GM21723 (cell line): ENCODE measurements around the gene TMEM238L.

ENCODE experiments used
- ATAC-seq: cut with Tn5 transposase; IDR thresholded peaks from one replicate; pipeline ENCODE4 v1.9.1; 2021; ENCODE audit warnings: mild to moderate bottlenecking, moderate library complexity; ENCODE audit not compliant: unreplicated experiment

The TMEM238L gene

DNA sequence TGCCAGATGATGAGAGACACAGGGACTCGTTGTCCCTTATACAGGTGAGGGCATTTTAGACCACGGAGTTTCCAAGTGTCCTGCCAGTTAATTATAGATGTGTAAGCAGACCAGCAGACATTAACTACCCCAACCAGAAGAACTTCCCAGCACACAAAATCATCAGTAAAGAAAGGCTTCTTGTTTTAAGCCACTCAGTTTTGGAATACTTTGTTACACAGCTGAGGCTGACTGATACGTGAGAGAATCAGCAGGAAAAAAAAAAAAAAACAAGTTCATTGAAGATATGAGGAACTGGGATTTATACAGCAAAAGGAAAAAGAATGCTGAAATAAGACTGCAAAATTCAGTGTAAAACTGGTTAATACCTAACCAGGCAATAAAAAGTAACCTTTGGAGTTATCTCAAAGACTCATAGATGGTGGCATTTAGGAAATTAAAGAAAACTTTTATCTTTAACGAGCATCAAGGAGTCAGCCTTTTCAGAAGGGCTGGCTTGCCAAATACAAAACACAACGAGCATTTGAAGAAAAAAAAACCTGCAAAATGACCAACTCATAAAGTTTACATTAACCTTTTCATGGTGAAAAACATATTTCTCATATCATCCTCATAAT, 28.1 kb downstream of the TMEM238L start:
- no peak for ATAC-seq

DNA sequence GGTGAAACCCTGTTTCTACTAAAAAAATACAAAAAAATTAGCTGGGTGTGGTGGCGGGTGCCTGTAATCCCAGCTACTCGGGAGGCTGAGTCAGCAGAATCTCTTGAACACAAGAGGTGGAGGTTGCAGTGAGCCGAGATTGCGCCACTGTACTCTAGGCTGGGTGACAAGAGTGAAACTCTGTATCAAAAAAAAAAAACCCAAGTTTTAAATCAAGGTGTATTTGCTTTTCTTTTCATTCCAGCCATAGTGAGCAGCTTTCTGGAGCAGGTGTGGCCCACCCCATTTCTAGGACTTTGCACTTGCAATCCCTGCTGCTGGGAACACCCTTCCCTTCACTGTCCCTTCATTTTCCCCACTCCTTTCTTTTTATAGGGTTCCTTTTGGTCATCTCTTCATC, 28.8 kb downstream of the TMEM238L start:
- ATAC-seq = no peak

DNA sequence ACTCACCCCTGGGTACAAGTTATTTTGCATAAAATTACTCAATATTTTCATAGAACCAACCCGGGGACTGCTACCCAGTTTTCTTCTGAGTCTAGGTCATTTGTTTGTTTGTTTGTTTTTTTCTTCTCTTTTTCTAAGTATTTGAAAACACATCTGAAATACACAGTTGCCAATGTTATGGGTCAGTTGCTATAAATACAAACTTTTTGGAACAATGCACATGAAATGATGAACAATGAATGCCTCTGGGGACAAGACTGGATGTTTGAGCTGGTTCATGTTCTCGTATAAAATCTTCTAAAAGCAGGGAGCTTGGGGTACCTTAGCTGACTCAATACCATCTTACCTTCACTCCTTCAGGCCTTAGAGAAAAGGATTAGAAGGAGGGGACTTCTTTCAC, 30.5 kb downstream of the TMEM238L start:
- no peak for ATAC-seq

DNA sequence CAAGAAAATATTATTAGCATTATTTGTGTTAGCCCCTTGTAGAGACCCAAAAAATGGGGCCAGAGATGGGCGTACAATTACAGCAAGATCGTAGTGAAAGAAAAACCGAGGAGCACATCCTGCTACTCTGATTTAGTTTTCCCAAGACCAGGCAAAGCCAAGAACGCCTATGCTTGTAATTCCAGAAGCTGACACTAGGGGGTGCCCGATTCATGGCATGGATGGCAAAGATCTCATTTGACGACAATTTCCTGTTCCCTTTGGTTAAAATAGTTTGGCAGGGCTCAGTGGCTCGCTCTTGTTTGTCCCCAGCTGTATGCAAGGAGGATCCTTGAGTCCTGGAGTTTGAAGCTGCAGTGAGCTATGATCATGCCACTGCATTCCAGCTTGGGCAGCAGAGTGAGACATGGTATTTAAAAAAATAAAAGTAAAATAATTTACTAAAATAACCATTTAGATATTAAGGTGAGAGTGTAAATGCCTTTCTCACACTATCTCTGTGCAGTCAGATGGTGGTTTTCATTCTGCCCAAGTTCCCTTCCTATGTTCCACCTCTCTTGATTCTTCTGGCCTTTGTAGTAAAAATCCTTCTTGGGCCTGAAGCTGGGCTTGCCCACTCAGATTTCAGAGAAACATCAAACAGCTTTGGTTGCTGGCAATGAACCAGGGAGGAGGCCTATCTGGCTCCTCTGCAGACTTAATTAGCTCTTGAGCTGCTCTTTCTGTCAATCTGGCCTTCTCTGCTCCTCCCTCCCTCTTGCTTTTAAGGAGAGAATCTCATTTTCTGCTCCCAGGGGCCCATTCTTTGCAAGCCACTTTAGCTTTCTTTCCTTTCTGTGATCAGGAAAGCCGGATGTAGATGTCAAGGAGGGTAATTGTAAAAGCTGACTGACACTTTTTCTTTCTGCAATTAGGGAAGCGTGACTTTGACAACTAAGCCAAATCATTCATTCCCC, 31.2 kb downstream of the TMEM238L start:
- ATAC-seq = no peak

DNA sequence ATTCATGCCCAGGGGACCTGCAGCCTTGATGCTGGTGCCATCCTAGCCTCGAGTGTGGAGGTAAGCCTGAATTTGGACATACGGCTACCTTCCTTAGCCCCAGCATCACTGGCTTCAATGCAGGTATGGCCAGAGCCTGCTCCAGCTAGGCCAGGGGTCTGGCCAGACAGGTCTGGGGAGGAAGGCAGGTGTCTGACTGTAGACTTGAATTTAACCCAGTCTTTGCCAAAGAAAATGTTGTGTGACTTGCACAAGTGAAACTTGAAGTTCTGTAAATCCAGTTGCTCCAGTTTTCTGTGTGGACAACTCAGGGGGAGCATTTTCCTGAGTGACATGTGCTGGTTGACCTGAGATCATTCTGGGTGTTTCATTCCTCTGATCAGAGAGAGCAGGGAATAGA, 32.8 kb downstream of the TMEM238L start:
- no peak for ATAC-seq

DNA sequence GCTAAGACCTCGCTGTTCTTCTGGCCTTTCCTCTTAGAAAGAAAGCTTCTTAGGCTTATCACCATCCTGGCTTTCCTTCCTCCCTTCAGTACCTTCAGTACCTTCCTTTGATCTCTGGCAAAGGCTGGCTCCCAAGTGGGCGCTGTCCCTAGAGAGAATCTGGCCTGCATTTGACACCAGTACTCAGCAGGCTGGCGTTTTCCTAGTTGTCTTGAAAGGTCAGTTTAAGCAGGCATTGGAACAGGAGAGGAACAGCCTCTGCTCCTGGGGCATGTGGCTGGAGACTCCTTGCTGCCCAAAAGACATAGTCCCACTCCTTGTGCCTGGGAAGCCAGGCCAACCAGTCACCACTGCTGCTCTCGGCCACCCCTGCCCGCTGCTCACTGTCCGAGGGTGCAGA, 34.1 kb downstream of the TMEM238L start:
- no peak for ATAC-seq

DNA sequence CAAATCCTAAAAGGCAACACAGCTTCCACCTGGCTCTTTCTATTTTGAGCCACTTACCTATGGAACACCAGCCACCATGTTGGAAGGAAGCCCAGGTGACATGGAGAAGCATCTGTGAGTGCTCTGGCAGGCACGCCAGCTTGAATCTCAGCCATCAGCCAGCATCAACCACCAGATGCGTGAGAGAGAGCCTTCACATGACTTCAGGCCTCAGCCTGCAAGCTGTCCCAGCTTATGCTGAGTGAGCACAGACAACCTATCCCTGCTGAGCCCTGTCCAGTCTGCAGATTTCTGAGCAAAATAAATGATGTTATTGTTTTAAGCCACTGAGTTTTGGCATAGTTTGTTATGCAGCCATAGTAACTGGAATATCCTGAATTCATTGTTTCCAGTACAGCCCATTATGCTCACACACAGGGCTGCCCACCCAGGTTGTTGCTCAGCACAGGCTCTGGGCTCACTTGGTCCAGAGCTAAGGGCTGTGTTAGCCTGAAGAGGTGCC, 35.1 kb downstream of the TMEM238L start:
- no peak for ATAC-seq

DNA sequence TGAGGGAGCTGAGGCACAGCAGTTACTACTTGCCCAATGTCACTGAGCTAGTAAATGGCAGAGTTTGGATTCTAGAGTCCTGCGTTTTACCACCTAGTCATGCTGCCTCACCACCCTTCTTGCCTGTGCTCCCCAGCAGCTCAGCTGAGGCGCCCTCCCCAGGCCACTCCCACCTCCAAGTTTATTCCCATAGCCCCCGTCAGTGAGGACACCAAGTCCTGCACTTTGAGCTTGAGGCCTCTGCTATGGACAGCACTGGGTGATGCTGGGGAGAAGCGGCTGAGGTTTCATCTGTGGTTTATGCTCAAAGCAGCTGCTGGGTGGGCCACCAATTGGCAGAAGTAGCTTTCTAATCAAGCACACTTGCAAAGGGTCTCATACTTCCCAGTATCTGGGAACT, 36.7 kb downstream of the TMEM238L start:
- no peak for ATAC-seq

DNA sequence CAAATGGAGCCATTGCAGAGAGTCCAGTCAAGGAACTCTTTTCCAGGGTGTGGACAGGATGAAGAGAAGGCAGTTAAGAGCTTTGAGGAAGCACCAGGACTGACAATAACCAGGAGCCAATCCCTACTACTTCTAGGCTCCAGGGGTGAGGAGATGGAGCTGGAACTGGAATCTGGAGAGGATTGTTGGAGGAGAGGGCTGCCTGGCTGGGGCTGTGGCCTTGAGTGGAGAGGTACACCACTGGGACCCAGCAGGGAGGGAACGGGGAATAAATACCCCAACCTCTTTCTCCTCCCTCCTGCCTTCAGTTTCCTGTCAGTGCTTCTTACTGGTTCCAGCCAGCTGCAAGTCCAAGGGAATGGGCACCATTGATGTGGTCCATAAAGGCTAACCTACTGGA, 41.9 kb downstream of the TMEM238L start:
- no peak for ATAC-seq

DNA sequence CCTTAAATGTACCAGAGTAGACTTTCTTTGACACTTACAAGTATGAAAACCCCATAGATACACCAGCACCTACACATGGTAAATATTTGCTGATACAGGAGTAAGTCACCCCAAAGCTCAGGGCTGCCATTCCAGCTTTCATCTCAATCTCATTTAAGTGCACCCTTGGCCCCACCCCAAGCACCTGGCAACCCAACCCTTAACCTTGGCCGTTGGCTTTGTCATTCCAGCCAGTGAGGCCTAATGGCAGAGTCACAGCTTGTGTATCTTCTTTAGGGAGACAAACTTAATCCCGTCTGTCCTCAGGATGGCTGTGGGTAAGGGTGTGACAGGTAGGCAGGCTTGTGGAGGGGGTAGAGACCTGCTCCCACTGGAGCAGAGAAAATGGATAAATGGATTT, 42.6 kb downstream of the TMEM238L start:
- ATAC-seq = no peak

DNA sequence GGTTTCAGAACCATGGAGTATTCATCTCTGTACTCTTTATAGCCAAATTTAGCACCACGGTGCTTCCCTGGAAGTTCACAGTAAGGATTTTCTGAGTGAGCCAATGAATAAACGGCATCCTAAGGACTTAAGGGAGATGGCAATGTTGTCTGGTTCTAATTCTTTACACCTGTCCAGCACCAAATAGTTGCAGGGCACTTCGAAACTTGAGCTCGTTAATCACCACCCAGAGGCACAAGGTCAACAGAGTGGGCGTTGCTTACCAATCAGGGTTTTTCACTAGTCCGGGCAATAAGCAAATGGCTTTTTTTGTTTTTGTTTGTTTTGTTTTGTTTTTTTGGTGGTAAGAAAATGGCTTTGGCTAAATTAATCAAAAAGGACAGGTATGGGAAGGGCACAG, 45.8 kb downstream of the TMEM238L start:
- no peak for ATAC-seq

DNA sequence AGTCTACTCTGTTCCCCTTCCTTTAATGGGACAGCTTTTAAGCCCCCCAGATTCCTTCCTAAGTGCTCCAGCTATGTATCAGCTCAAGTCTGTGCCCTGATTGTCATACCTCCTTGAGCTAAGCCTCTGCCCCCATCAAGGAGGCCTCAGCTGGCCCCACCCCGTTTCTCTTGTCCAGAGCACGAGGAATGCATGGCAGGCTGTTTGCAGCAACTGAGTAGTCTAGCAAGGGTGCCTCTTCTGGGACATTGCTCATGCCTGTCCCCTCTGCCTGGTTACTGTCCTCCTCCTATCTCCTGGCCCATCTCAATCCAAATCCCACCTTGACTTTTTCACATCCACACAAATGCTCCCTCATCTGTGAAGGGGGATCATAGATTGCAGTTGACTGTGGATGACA, 46.3 kb downstream of the TMEM238L start:
- ATAC-seq = no peak

DNA sequence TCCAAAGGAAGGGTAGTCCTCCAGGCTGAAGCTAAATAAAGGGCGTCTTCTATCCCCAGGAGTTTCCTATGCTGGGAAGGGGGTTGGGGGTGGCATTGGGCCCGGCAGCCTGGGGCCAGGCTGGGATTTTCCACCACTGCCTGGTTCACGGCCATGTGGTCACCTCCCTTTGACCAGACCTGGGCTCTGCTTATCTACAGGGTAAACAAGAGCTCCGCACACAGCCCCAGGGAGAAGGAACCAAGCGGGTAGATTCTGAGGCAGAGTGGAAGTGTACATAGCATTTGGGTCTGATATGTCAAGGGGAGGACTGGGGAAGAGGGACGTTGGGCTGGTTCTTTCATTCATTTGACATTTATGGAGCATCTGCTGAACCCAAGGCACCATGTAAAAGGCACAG, 46.8 kb downstream of the TMEM238L start:
- ATAC-seq = no peak

DNA sequence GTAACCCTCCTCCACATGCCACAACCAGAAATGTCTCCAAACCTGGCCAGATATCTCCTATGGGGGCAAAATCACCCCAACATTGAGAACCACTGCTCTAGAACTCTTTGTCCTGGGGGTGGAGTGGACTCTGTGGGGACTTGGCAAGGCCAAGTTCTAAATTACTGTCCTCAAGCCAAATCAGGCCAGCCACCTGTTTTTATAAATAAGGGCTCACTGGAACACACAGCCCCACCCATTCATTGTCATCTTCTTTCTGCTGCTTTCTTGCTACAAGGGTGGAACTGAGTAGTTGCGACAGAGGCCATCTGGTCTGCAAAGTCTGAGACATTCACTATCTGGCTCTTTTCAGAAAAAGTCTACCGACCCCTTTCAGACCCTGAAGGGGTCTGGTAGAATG, 47.3 kb downstream of the TMEM238L start:
- no peak for ATAC-seq

DNA sequence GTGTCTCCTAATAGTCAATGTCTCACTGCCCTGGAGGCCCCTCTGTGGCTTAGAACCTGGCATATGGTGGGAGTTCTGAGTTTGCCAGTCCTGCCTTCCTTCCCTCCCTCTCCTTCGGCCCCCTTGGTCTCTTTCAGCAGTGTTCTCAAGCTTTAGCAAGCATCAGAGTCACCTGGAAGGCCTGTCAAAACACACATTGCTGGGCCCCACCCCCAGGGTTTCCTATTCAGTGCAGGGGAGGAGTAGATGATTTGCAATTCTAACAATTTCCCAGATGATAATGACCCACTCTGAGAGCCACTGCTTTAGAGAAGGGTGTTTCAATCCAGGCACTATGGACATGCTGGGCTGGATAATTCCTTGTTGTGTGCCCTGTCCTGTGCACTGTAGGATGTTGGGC, 47.7 kb downstream of the TMEM238L start:
- ATAC-seq = no peak

DNA sequence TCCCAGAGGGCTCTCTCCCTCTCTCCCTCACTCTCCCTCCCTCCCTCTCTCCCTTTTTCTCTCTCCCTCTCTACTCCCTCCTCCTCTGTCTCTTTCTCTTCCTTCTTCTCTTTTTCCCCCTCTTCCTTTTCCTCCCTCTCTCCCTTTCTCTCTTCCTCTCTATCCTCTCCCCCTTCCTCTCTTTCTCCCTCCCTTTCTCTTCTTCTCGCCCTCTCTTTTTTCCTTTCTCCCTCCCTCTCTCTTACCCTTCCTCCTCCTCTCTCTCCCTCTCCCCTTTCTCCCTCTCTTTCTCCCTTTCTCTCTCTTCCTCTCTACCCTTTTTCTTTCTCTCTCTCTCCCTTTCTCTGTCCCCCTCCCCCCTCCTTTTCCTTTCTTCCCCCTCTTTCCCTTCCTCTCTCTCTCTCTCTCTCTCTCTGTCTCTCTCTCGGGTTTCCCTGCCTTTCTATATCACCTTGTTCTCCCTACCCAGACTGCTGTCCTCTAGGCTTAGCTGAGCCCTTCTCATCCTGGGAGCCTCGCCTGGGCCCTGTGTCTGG, 48.2 kb downstream of the TMEM238L start:
- no peak for ATAC-seq

DNA sequence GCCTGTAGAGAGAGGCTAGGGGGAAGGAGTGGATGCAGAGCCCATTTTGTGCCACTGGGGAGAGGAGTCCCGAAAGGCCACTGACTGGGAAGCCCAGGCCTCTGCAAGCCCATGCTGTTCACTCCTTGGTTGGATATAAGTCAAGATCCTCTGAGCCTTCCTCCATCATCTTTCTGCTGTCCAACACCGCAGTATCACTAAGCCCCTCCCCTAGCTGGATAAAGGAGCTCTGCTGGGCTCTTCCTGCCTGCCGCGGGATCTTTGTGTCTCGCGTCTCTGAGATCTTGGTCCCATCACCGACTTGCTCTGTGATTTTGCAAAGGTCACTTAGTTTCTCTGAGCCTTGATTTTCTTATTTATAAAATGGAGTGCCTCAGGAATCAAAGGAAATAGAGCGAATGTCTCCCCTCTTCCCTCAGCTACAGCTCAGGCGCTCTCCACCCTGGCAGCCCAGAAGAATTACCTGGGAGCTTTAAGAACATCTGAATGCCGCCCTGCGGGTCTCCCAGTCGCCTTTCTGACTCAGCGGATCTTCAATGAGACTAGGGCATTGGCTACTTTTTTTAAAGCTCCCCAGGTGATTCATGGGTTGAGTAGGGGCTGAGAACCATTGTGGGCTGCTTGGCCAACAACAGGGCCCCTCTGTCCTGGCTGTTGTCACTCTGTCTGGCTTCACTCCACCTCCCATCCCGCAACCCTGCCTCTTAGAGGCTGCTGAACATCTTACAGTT, 48.9 kb downstream of the TMEM238L start:
- ATAC-seq = no peak

DNA sequence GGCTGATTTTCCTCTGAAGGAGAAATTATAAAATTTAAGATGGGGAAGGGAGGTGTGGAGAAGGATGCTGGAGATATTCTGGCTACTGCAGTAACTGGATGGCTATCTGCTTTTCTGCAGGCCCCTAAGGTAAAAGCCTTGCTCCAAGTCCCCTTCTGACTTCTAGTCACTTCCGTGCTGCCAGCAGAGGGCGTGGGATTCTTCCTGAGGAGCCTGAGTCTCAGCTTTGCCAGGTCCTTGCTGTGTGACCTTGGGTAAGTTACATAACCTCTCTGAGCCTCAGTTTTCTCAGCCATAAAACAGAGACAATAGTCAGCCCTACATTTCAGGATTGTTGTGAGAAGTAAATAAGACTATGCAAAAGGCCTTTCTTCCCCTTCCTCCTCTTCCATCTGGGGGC, 49.8 kb downstream of the TMEM238L start:
- no peak for ATAC-seq

DNA sequence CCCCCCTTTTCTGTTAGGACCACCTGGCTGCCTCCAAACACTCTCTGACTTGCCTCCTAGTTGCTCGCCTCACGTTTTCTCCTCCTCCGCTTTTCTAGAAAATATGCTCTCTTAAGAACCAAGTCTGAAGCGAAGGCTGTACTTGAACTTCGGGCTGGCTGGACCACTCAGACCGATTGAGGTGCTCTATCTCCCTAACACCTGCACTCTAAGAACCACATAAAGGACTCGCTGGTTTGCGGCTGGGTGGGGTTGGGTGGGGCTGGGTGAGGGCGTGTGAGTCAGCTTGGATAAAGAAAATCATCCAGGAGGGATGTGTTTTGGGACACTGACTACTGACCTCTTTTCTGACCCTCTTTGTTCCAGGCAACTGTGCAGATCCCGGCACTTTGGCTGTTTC, 51.2 kb downstream of the TMEM238L start:
- ATAC-seq = no peak

DNA sequence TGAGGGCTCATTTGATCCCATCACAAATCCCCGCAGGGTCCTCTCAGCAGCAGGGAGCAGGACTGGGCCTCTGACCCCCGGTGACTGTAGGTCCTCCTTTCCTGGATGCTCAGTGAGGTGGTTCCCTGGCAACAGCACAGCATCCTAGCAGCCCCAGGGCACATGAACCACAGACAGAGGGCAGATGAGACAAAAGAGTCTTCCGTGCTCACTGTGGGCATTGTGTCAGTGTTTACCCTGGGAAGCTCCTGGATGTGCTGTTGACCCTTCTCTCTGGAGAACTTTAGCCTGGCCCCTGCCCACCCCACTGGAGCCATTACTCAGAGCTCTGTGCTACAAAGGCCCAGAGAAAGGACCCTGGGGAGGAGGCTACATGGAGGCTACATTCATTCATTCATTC, 52.3 kb downstream of the TMEM238L start:
- ATAC-seq = no peak

DNA sequence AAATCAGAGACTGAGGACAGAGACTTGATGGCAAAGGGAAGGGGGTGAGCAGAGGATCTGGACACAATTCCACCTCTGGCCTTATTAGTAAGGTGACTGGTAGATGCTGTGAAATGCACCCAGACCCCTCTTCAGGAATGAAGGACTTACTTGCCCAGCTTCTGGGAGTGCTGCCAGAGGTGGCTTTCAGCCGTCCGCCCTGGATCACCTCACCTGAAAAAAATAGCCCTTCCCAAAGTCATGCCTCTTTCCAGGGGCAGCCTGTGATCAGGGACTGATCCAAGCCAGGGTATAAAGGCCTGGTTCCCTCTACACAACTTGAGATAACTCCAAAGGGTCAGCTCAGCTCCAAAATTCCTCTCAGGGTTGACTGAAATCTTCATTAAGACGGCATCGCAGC, 53.7 kb downstream of the TMEM238L start:
- ATAC-seq = no peak
